GM18907 (cell line): Measurements from ENCODE around the gene POLR3A.

ENCODE experiments used
- ATAC-seq: cut with Tn5 transposase; IDR thresholded peaks from one replicate; pipeline ENCODE4 v1.9.1; 2021; ENCODE audit warnings: mild to moderate bottlenecking, moderate library complexity; ENCODE audit not compliant: unreplicated experiment

The POLR3A gene

DNA sequence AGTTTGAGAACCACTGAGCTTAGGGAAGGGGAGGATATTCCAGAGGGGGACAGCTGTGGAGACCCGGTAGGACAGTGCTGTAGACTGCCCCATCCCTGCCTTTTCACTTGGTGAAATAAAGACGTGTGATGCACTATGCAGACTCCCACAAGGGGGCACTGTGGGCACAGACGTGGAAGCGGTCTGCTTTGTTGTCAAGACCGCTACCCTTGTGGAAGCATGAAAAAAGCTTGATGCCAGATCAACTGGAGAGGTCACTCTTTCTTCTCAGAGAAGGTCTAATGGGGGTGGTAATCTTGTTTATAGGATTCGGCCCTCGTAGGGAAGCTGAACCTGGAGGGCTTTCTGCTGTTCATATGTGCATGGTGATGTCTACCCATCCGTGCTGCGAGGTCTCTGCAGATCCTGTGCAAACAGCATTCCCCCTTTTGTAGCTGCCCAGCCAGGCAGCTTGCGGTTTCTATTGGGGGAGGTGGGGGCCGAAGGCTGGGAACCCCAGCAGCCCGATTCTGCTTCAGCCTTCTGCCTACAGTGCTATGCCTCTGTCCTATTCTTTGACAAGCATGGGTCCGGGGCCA lies 18.1 kb upstream of the POLR3A start:
- peak; percentile 66 for ATAC-seq

DNA sequence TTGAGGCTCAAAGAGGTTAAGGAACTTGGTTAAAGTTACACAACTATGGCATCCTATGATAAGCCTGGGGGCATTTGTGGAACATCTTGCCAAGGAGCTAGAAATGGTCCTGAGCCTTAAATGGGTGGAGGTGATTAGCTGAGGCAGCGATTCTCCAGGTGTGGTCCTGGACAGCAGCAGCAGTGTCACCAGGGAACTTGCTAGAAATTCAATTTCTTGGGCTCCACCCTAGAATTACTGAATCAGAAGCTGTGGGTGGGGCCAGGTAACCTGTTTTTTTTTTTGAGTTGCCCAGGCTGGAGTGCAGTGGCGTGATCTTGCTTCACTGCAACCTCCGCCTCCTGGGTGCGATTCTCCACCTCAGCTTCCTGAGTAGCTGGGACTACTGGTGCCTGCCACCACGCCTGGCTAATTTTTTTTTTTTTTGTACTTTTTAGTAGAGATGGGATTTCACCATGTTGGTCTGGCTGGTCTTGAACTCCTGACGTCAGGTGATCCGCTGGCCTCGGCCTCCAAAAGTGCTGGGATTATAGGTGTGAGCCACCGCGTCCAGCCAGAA lies 17.5 kb upstream of the POLR3A start:
- ATAC-seq: no peak

DNA sequence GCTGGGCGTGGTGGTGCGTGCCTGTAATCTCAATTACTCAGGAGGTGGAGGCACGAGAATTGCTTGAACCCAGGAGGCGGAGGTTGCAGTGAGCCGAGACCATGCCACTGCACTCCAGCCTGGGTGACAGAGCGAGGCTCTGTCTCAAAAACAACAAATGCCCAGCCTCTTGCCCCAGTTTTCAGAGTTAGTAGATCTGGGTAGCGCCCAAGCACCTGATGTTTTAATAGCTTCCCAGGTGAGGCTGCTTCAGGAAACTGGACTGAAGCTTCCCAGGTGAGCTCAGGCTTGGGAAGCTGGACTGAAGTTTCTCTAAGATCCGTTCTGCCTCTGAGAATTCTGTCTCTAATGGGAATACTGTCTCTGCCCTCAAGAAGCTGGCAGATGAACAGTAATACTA lies 16.5 kb upstream of the POLR3A start:
- no peak for ATAC-seq

DNA sequence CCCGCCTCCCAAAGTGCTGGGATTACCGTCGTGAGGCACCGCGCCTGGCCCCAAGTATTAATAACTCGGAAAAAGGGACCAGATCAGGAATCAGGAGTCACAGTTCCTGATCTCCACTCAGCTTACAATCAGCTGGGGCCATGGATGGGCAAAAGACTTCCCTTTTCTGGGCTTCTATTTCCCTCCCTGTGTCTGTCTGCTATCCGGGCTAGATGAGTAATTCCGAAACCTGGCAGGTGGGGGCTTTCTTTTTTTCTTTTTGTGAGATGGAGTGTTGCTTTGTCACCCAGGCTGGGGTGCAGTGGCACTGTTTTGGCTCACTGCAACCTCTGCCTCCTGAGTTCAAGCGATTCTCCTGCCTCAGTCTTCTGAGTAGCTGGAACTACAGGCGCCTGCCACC lies 15.9 kb upstream of the POLR3A start:
- ATAC-seq: peak; percentile 63

DNA sequence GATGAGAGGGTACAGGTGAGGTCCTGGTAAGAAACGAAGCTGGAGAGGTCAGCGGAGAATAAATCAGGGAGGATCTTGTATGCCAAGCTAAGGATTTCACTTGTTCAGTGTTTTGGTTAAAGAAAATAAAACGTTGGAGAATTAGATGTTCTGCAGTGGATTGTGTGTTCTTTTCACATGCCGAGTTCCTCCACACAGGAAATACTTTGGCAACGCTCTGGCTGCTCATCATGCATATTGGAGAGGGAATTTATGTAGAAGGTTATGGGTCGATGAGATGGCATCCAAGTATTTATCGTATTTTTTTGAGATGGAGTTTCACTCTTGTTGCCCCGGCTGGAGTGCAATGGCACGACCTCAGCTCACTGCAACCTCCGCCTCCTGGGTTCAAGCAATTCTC lies 15.4 kb upstream of the POLR3A start:
- ATAC-seq: no peak

DNA sequence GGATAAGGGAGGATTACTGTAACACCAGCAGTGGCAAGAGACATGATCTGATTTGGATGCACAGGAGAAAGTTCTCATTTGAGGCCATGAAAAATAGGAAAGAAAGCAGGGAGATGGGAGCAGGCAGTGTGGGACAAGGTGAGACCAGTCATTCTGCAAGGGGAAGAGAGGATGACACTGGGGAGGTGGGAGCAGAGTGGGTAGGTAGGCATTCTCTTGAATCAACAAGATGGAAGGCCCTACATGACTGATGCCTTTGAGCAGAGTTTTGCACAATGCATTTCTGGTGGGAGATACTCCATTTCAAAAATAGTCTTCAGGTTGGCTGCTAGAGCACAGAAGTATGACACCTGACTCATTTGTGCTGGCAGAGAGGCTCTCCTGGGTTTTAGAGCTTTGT lies 14.9 kb upstream of the POLR3A start:
- no peak for ATAC-seq

DNA sequence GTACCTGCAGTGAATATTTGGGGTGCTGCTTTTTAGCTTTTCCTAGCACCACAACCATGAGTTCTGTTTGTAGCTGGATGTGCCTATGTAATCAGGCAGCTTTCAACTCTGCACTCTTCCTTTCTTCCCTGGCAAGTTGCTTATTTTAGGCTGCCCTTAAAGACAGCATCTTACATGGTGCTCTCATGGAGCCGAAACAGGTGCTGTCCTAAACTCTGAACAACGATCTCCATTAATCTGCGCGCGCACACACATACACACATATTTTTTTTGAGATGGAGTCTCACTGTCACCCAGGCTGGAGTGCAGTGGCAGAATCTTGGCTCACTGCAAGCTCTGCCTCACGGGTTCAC lies 13.4 kb upstream of the POLR3A start:
- ATAC-seq: no peak

DNA sequence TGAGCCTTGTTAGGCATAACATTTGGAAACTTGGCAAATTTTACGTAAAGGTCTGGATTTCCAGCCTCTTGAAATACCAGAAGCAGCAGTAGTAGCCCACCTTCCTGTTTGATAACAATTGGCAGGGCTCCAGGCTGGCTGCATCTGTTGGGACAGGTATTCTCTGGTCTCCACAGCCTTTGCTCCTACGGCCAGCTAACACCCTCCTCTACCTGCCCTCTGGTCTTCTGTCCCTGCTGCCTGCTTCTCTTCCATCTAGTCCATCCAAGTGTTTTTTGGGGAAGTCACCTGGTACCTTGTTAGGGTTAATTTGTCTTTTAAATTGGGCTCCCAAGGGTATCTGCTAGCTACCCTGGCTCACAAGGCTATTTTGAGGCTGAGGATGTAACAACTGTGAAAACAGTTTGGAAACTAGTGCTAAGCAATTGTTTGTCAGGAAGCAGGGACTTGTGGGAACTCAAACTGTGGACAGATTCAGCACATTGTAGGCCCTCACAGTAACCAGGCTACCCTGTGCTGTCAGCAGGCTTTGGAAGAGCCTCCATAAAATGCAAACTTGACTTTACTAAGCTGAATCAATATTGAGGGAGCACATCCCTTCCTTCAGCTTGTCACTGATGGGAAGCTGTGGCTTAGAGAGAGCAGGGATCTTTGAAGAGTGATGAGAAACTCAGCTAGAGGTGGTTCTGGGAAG lies 12.9 kb upstream of the POLR3A start:
- ATAC-seq: no peak

DNA sequence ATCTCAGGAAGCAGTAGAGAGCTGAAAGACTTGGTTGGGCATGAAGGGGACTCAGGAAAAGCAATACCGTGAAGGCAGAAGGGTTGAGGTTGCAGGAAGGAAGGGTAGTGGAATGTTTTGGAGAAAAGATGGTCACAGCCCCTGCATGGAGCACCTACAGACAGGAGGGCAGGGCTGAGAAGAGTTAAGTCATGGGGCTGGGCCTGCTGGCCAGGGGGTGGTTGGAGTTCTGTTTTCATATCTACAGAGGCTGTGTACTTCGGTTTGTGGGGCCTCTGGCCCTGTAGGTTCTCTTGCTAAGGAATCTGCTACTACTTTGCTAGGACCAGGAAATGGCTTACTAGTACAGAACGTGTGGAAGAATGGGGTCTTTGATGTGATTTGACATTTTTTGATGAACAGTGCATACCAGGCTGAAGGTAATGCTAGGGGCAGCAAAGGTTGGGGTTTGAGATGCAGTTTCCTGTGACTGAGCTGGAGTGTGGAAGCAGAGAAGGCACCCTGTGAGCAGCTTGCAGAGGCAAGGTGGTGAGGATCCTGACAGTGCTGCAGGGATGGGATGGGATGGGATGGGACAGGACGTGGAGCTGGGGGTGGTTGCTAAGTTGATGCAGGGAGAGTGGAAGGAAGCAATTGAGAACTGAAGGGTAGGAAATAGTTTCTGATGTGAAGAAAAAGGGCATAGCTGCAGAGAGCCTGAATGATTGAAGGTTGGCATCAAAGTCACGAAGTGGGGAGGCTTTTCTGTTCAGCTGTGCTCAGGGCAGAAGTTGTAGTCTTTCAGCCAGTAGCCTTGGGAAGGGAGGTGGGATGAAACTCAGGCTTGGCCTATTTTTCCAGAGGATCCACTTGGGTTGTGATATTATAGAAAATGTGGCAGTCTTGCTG lies 12.1 kb upstream of the POLR3A start:
- ATAC-seq: no peak

DNA sequence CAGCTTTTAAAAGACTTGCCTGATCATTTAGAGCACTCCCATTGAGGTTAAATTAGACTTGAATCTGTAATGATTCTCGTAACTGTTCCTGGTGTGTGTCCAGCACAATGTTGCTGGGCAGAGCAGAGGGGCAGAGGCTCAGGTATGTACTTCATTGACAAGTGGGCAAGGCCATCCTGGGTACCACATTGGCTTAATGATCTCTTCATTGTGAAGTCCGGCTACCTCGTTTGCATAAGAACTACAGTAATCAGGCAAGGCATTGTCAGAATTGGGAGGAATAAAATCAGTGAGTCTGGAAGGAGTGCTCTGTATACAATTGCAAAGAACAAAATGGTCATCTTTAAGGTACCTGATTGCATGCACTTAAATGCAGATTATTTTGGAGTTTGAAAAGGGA lies 10.4 kb upstream of the POLR3A start:
- ATAC-seq: no peak

DNA sequence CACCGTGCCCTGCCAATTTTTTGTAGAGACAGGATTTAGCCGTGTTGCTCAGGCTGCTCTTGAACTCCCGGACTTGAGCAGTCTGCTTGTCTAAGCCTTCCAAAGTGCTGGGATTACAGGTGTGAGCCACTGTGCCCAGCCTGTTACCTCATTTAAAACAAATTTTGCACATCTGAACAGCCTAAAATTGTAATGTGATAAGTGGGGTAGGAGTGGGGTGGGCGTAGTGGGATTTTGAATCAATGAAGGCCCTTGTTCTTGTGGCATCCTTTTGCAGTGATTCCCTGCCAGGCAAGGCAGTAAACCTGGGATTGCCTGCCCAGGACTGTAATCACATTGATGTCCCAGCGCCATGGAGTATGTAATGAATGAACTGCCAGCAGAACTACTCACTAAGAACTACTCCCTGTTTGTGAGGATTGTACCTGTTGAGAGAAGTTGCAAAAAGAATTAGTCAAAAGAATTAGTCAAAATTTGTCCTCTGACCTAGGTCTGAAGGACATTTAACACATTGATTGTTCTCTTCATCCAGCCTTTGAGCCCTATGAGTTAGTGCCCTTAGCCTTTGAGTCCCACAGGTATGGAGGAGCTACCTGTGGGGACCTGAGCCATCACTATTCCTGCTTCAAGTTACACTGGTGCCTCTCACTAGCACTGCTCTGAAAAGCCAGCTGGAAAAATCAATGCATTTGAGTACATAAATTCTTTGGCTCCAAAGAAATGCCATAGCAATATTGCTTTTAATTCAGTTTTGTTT lies 9.7 kb upstream of the POLR3A start:
- ATAC-seq: no peak

DNA sequence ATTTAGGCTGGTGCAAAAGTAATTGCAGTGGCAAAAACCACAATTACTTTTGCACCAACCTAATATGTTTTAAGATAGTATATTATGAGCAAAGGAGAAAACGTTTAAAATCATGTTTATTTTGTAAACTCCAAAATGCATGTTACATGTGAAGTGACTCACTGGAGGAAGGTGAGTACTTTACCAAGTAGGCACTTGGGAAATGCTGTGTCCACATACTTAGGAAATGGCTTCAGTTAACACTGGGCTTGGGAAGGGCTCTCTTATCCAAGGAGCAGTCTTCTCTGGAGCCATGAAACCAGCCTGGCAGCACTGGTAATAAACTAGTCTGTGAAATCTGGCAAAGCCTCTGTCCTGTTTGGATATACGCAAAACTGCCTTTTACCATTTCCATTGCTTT lies 8.8 kb upstream of the POLR3A start:
- ATAC-seq: no peak

DNA sequence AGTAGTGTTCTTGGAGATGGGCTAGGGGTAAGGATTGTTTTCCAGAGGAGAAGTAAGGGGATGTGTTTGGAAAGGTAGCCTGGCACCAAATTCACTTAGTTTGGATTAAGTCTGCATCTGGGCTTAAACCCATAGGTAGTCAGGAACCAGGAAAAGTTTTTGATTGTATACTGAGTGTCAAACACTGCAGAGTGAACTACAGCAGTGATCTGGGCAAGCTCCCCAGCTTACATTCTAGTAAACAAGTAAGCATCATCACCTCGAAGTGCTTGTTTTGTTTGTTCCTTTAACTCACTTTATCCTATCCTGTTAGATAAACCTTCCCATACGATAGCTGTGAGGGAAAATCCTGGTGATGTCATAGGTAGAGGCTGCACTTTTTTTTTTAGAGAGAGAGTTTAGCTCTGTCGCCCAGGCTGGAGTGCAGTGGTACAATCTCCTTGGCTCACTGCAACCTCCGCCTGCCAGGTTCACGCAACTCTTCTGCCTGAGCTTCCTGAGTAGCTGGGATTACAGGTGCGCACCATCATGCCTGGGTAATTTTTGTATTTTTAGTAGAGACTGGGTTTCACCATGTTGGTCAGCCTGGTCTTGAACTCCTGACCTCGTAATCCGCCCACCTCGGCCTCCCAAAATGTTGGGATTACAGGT lies 6.7 kb upstream of the POLR3A start:
- no peak for ATAC-seq

DNA sequence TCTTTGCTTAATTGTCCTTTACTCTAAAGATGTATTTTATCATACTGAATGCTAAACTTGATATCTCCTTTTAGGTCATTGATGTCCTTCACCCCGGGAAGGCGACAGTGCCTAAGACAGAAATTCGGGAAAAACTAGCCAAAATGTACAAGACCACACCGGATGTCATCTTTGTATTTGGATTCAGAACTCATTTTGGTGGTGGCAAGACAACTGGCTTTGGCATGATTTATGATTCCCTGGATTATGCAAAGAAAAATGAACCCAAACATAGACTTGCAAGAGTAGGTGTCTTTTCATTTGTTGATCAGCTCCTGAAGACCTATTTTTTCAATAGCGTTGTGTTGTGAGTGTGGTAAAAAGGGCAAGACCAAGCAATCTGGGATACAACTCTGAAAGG lies 6.1 kb upstream of the POLR3A start:
- no peak for ATAC-seq

DNA sequence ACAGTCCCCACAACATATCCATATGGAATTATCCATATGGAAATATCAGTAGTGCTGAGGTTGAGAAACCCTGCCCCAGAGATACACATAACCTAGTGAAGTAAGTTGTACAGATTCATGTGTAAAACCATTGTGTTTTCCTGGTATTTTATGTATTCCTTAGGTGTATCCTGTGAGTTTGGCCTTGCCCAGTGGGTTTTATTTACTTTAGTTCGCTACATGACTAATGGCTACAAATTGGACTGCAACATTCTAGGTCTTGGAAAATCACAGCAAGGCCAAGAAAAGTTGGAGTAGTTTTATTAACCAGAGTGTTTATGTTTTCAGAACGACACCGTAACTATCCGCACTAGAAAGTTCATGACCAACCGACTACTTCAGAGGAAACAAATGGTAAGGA lies 5.7 kb upstream of the POLR3A start:
- no peak for ATAC-seq

DNA sequence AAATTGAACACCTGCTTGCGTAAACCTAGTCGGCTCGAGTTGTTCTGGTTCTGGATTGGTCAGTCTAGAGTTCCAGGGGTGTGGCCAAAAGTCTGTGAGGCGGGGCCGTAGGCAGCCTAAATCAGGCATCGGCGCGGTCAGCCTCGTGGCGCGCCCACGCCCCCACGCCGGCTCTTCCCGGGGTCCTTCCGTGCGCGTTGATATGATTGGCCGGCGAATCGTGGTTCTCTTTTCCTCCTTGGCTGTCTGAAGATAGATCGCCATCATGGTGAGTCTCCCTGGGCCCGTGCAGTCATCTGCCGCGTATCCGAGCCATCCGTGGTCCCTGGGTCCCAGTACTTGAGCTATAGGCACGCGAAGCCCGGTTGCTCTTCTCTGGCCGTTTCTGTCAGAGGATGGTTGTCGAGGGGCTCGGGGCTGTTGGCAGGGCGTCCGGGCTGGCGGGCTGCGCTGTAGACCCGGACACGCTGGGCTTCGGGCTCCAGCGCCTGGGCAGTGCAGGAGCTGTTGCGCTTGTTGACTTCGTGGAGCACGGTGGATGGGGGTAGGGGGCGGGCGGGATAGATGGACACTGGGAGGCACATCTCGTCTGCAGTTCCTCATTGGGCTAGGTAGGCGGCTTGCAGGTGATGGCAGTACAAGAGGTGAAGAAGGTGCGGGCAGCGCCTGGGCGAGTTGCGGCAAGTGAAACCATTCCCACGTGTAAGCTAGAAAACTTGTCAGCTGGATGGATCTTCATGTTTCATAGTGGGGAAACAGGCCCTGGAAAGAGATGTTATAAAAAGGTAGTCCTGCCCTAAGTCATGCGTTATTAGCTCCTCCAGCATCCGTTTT lies 4.5 kb upstream of the POLR3A start, which contains the start of gene RPS24:
RPS24 (plus strand) TSS at position 227 of the 834 bp plus-strand sequence; CDS start at position 266, 39 bp downstream.
- peak; percentile 89 for ATAC-seq

DNA sequence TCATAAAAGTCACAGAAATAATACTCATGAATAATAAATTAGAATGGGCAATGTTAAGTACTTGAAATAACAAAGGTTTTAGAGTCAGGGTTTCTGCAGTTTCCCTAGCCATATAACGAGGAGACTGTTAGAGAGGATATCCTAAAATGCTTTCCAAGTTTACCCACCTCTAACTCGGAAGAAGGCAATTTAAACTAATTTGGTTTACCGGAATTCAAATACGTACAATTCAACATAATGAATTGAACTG lies 4.0 kb upstream of the POLR3A start:
- ATAC-seq: no peak

DNA sequence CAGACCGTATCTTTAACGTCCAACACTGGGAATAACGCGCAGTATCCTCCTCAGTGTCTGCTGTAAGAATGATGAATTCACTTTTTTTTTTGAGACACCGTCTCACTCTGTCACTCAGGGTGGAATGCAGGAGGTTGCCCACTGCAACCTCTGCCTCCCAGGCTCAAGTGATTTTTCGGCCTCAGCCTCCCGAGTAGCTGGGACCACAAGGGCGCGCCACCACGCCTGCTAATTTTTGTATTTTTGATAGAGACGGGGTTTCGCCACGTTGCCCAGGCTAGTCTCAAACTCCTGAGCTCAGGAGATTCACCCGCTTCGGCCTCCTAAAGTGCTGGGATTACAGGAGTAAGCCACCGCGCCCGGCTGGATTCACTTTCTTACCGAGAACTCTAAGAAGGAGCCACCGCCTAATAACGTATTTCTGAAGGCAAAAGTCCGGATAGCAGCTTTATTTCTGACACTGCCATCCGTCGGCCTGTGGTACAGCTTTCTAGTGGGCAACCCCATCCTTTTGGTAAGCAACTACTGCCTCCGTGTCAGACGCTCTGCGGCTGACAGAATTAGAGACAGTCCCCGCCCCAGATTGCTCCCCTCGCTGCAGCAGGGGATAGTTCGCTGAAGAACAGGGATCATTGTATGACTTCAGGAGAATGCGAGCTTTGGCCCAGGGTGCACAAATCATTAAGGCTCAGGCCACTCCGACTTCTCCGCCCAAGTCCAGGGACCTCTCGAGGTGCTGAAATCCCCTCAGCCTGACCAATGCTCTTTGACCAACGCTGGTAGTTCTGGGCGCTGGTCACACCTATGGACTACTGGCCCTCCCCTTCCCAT lies 662 bp downstream of the POLR3A start:
- ATAC-seq: peak; percentile 13
